Osteoblast (primary cell): ENCODE results near the gene CDH3. TPM values are rescaled to one million over a fixed set of nuclear protein-coding genes. Genes with fewer than 3 reads are reported as not detected.

Experiments used
- DNase-seq: peaks from one replicate; pipeline ENCODE4 v3.0.0; 2011; ENCODE audit warnings: low spot score, mixed read lengths; ENCODE audit not compliant: insufficient read length; ENCODE audit errors: missing footprints
- H2AFZ ChIP-seq: 2 replicates; pipeline ENCODE4 v1.6.0; 2011; ENCODE audit warnings: mild to moderate bottlenecking, low read length
- H3K27ac ChIP-seq: 2 replicates; pipeline ENCODE4 v1.5.1; 2011; ENCODE audit warnings: mild to moderate bottlenecking, low read depth, low read length, moderate library complexity
- H3K27me3 ChIP-seq: 2 replicates; pipeline ENCODE4 v1.6.0; 2012; ENCODE audit warnings: mild to moderate bottlenecking, control low read depth, inconsistent platforms, low read length, moderate library complexity; ENCODE audit not compliant: insufficient read depth
- H3K36me3 ChIP-seq: 2 replicates; pipeline ENCODE4 v1.5.1; 2011; ENCODE audit warnings: mild to moderate bottlenecking, low read length, control low read depth, moderate library complexity; ENCODE audit not compliant: insufficient read depth
- H3K4me1 ChIP-seq: 2 replicates; pipeline ENCODE4 v1.5.1; 2011; ENCODE audit warnings: mild to moderate bottlenecking, low read length, control low read depth, moderate library complexity; ENCODE audit not compliant: insufficient read depth
- H3K4me2 ChIP-seq: 2 replicates; pipeline ENCODE4 v1.6.0; 2011; ENCODE audit warnings: mild to moderate bottlenecking, low read length; ENCODE audit not compliant: insufficient read depth
- H3K4me3 ChIP-seq: fragments of 200-600 bp; sonication (generic); 3 replicates; pipeline ENCODE4 v1.5.1; 2012; ENCODE audit warnings: mild to moderate bottlenecking, low read length, inconsistent platforms; ENCODE audit not compliant: insufficient read depth
- H3K79me2 ChIP-seq: 2 replicates; pipeline ENCODE4 v1.6.0; 2012; ENCODE audit warnings: mild to moderate bottlenecking, low read length, control low read depth, inconsistent platforms; ENCODE audit not compliant: insufficient read depth
- H3K9me3 ChIP-seq: 2 replicates; pipeline ENCODE4 v1.5.1; 2011; ENCODE audit warnings: low read depth, low read length, control low read depth
- H4K20me1 ChIP-seq: 2 replicates; pipeline ENCODE4 v1.6.0; 2012; ENCODE audit warnings: mild to moderate bottlenecking, low read length, control low read depth; ENCODE audit not compliant: insufficient read depth
- CTCF ChIP-seq: IDR thresholded peaks from 2 replicates; pipeline ENCODE4 v1.5.1; 2011; ENCODE audit warnings: mild to moderate bottlenecking, low read depth, low read length, moderate library complexity; ENCODE audit errors: extremely low read depth
- small RNA-seq: library from RNA; depleted of rRNA; stranded (forward); fragments of <200 nt; gene quantifications from one replicate; pipeline ENCODE3, GENCODE V24; 2012
- total RNA-seq: library from RNA; depleted of rRNA; stranded (reverse); fragments of >200 nt; gene quantifications from 2 replicates; pipeline ENCODE4 v1.2.3, GENCODE V29; 2012

CDH3 gene
- total RNA-seq, 1 donor, result 0.36 TPM

GRCh38 chr16:68746951-68747350, 101.8 kb downstream of the CDH3 start:
- TF ChIP-seq CTCF, result no peak
- no peak overlapping the region for H2AFZ ChIP-seq
- no peak overlapping the region for H3K27ac ChIP-seq
- no peak overlapping the region for H3K4me2 ChIP-seq
- no peak for DNase-seq
- no peaks in the 10 kb centered on the region for H3K9me3 ChIP-seq
- H3K4me1 ChIP-seq, result peaks cover 2% of the 10 kb centered on the region
- H3K36me3 ChIP-seq, result no peaks in the 10 kb centered on the region
- no peaks in the 10 kb centered on the region for H4K20me1 ChIP-seq
- H3K79me2 ChIP-seq, result no peaks in the 10 kb centered on the region
- H3K27me3 ChIP-seq, result peaks cover 20% of the 10 kb centered on the region
- no peak overlapping the region for H3K4me3 ChIP-seq

GRCh38 chr16:68749432-68749831, 104.3 kb downstream of the CDH3 start:
- Histone ChIP-seq H3K79me2 (no peaks in the 10 kb centered on the region), H3K9me3 (no peaks in the 10 kb centered on the region), H3K27me3 (peaks cover 19% of the 10 kb centered on the region), H3K4me2 (no peak overlapping the region), H4K20me1 (no peaks in the 10 kb centered on the region), H3K36me3 (no peaks in the 10 kb centered on the region), H2AFZ (no peak overlapping the region), H3K27ac (no peak overlapping the region), H3K4me3 (no peak overlapping the region), H3K4me1 (peaks cover 2% of the 10 kb centered on the region)
- DNase-seq, result no peak
- TF ChIP-seq CTCF, result no peak

Small RNAs within 50 kb of the gene (small RNA-seq; reads per million reads assigned to genes)
- gene HSPE1P5 (not detected), gene RF01233 (not detected), gene RNA5SP429 (not detected)

Other genes with a start within 250 kb of the CDH3 start
- gene SMPD3, start 196.8 kb upstream of the CDH3 start, total RNA-seq, result 0.72 TPM in 1 of 2 replicates, not detected in the other
- 39.5 and 41.3 TPM in 2 replicates for gene ZFP90, start 106.0 kb upstream of the CDH3 start, total RNA-seq
- gene CDH1, start 92.0 kb downstream of the CDH3 start, total RNA-seq, result 0.59 and 1.1 TPM in 2 replicates
- gene TANGO6, start 198.2 kb downstream of the CDH3 start, total RNA-seq, result 38.0 and 47.4 TPM in 2 replicates